ENCODE measurements around the gene GNAQ.
"Not testable (repeated sequence)": the region's sequence is repeated elsewhere in the genome, so short reads cannot be mapped to it uniquely, and the experiment has no call there.

The GNAQ gene

DNA sequence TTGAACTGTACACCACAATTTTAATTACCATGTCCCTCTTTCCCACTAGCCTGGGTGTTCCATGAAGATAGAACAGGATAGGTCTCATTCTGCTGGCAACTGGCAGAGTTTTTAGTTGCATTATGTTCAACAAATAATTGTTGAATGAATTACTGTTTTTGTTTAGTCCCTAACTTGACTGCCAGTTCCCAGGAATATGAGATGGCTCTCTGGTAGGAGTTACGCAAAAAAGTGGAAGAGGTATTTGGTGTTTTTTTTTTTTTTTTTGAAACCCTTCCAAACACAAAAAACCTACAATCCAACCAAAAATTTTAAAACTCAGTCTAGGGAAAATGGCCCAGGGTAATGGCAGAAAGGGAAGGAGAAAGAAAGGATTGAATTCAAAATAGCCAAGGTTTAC, 153.6 kb downstream of the GNAQ start:
- DNase-seq (ENCODE audit: low read depth in 2 of 2), result no peak

- no peak for DNase-seq (ENCODE audit: low read depth in 2 of 2)
Observed at GRCh38 chr9:77876590-77876989, 155.0 kb downstream of the GNAQ start.

GRCh38 chr9:77876091-77876490, 155.5 kb downstream of the GNAQ start:
- no peak for DNase-seq (ENCODE audit: low read depth in 2 of 2)

GRCh38 chr9:77872863-77873262, 158.7 kb downstream of the GNAQ start:
- DNase-seq (ENCODE audit: low read depth in 2 of 2), result no peak

- DNase-seq (ENCODE audit: low read depth in 2 of 2), result no peak
Observed at GRCh38 chr9:77872177-77872576, 159.4 kb downstream of the GNAQ start.

- no peak for DNase-seq (ENCODE audit: low read depth in 2 of 2)
Observed at GRCh38 chr9:77871483-77871882, 160.1 kb downstream of the GNAQ start.

DNA sequence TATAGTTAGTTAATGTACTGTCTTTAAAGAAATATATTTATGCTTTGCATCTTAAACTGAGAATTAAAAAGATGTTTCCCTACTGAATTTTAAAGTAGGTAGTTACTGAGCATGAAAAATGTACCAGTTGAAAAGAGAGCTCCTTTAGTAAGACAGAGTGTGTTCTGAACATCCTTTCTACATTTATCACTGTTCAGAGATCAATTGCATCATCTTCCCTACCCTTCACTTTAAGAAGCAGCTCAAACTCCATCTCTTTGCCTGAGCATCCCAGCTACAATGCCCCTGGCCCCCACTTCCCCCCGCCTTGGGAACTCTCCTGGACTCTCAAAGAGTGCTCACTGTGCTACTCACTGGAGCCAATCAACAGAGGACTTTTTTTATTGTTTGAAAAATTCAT, 164.7 kb downstream of the GNAQ start:
- no peak for DNase-seq (ENCODE audit: low read depth in 2 of 2)

DNA sequence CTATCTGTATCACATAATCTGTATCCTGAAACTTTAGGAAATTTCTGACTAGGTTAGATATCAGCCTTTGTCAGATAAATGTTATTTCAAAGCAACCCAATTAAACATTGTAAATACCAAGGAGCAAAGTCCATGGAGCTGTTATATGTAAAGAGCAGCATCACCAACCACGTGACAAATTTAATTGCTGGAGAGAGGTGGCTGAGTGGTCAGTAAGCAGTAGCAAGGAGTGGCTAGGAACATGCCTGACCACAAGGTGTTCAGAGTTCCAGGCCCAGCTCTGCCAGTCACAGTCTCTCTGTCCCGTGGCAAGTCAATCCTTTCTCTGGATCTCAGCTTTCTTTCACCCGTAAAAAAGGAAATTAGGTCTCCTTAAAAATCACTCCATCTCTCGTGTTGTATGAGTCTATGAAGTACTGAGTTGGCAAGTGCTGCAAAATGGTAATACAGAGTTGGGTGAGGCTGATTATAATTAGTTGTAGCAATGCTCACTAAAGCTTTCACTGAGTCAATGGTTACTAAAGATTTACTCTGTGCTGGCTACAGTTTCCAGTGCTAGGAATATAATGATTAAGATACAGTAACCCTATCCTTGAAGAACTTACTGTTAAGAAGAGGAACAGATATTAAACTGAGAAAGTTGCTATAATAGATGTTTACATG, 166.1 kb downstream of the GNAQ start:
- DNase-seq (ENCODE audit: low read depth in 2 of 2), result no peak

GRCh38 chr9:77864211-77864889, 167.3 kb downstream of the GNAQ start:
- no peak for DNase-seq (ENCODE audit: low read depth in 2 of 2)

DNA sequence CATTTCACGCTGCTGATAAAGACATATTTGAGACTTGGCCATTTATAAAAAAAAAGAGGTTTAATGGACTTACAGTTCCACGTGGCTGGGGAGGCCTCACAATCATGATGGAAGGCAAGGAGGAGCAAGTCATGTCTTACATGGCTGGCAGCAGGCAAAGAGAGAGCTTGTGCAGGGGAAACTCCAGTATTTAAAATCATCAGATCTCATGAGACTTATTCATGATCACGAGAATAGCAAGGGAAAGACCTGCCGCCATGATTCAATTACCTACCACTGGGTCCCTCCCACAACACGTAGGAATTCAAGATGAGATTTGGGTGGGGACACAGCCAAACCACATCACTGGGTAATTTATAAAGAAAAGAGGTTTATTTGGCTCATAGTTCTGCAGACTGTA, 168.0 kb downstream of the GNAQ start:
- not testable (repeated sequence) for DNase-seq (ENCODE audit: low read depth in 2 of 2)

- DNase-seq (ENCODE audit: low read depth in 2 of 2), result not testable (repeated sequence)
Observed at GRCh38 chr9:77860953-77861352, 170.7 kb downstream of the GNAQ start.

DNA sequence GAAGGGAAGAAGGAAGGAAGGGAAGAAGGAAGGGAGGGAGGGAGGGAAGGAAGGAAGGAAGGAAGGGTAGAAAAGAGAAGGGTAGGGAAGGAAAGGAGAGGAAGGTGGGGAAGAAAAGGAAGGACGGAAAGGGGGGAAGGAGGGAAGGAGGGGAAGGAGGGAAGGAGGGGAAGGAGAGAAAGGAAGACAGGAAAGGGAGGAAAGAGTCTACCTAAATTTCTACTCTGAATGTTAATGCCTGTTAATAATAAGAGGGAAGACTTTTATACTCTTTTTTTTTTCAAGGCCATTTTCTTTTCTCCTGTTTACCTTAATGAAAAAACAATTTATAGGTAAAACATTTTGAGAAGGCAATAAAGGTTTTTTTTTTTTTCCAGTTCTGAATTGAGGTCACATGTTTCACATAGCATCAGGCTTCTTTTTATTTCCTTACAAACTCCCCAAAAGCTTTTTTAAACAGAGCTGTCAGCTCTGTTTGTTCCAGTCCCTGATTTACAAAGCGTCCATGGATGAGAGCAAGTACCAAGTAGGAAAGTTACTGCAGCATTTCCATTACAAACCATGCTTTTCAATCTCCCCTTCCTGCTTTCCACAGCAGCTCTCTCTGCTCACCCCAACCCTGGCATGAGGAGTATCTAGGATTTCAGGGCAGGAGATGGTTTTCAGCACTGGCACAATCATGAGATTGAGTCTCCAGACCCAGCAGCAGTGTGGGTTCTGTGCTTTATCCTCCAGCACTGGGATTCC, 173.9 kb downstream of the GNAQ start:
- no peak for DNase-seq (ENCODE audit: low read depth in 2 of 2)

GRCh38 chr9:77856615-77857014, 175.0 kb downstream of the GNAQ start:
- no peak for DNase-seq (ENCODE audit: low read depth in 2 of 2)

DNA sequence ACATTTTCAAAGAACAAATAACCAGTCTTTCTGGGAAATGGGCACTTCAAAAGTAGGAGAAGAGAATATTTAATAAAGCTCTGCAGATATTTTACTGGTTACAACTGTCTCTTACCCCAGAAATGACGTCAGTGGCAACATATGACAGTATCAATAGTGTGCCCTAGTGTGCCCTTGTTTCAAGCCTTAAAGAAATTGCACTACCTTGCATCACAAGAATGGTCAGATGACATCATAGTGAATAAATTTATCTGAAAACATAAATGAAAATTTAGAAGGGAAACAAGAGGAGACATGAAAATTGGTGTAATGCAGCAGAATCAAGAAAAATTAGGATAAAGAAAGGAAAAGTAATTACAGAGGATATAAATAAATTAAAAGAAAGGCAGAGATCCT, 176.7 kb downstream of the GNAQ start:
- DNase-seq (ENCODE audit: low read depth in 2 of 2), result no peak

DNA sequence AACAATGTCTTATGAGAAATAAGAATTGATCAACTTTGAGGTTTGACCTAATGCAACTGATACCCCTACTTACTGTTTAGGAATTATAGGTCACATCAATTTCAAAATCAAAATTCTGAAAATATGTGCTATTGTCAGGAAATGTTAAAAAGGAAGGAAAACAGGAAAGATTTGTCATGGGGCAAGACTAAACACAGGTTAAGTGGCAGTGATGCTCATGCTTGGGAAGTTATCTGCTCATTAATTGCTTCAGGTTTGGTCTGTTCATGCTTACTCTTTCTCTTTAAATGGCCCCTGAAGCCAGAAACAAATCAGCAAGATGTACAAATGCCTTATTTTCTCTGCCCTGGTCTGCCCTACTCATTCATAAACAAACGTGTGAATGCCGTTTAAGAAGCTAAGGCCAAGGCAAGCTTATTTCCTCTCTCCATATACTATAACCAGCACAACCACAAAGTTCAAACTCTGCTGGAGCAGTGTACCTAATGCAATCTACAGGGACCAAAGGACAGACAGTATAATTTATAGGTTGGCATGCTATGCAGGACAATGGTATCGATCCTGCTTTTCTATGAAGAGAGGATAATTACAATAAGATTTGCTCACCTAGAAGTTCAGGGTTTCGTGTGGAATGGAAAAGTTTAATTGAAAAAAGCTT, 177.2 kb downstream of the GNAQ start:
- no peak for DNase-seq (ENCODE audit: low read depth in 2 of 2)

GRCh38 chr9:77853716-77854115, 177.9 kb downstream of the GNAQ start:
- no peak for DNase-seq (ENCODE audit: low read depth in 2 of 2)

DNA sequence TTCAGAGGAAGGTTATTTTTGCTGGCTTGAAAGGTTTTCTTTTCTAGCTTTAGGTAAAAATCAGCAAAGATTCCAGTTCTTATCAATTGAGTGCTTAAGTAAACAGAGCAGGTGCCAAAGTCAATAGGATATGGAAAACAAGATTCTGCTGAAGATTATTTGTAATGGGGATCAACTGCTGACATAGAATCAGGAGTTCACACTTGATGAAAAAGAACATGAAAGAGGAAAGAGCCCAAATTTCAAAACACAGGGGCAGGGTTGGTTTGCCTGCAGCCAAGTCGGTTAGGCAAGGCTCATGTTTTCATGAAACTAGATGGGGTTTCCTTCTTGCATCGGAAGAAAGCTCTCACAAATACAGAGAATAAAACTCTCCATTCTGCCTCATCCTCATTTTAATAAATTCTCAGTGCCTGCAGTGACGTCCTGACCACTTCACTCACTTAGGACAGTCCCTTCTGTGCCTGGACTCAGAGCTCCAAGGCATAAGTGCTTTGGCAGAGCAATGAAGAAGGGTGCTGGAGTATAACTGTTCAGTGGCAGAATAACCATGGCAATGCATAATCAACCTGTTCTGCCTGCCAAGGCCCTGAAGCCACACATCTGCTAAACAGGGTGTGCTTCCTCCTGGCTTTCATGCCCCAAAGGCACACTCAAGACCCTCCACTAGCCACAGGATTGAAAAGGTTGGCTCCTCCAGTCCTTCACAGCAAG, 179.6 kb downstream of the GNAQ start:
- no peak for DNase-seq (ENCODE audit: low read depth in 2 of 2)

DNA sequence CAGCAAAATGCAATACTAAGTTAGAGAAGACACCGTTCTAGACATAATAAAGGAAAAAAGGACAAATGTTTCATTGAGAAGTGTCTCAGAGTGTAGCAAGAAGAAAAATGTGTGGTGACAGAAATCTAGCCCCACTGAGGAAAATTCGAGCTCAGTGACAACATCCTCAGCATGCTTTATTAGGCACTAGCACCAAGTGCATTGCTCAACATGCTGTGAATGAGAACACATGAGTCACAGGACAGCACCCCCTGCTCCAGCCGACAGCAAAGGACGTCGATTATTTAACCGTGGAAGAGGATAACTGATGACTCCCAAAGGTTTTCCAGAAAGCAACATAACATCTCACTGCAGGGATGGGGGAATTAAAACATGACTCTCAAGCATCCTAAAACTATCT, 182.7 kb downstream of the GNAQ start:
- DNase-seq (ENCODE audit: low read depth in 2 of 2), result no peak

DNA sequence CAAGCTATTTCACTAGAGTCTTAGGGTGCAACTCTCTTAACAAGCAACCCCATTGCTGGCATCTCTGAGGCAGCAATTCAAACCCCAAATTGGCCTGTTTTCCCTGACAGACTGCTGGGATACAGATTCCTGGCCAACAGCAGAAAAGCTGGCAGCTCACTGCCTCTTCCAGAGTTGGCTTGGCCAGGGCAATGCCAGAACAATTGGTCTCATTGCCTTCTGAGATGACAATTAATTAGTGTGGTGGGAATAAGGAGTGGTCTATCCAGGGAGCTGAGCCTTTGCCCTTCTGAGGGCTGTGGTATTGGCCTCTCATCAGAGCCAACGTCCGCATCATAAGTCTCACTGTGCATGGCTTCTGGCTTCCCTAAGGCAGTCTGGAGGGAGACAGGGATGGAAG, 183.2 kb downstream of the GNAQ start:
- no peak for DNase-seq (ENCODE audit: low read depth in 2 of 2)

- no peak for DNase-seq (ENCODE audit: low read depth in 2 of 2)
Observed at GRCh38 chr9:77847626-77848025, 184.0 kb downstream of the GNAQ start.

DNA sequence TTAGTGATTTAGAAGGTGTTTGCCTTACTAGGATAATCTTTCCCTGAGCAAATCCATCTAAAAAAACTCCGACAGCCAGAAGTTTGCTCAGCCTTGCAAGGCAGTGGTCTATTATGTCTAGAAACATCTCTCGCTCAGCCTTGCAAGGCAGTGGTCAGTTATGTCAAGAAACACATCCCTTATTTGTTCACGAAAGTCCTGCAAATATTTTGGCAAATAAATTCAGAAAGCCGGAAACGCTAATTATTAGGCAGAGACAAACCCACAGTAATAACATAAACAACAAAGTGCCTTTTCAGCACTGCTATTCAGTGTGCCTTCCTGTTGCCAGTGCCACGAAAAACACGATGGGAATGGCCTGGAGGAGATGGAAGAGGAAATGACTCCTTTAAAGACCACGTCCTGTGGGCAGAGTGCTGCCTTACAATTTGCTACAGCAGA, 184.5 kb downstream of the GNAQ start:
- DNase-seq (ENCODE audit: low read depth in 2 of 2), result no peak

DNA sequence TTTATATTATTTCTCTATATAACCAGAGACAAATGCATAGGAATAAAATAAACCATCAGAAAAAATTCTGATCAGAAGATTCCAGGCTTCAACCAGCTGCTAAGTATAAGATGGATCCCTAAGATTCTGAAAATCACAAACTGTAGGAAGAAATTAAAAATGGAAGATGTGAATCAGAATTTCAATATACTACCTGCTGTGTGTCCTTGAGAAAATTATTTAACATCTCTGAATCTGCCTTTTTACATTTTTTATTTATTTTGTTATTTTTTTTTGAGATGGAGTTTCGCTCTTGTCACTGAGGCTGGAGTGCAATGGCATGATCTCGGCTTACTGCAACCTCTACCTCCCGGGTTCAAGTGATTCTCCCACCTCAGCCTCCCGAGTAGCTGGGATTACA, 187.2 kb downstream of the GNAQ start:
- no peak for DNase-seq (ENCODE audit: low read depth in 2 of 2)
